Endothelial cell (in vitro differentiated cells): Measurements from ENCODE around the gene SRY. TPM values are rescaled to one million over a fixed set of nuclear protein-coding genes. Genes with fewer than 3 reads are reported as not detected.
"Not testable (repeated sequence)": the region's sequence is repeated elsewhere in the genome, so short reads cannot be mapped to it uniquely, and the experiment has no call there.

Experiments used
- DNase-seq: peaks from one replicate; pipeline ENCODE4 v3.0.0; 2021; ENCODE audit warnings: low spot score
- H3K27ac Mint-ChIP-seq: one replicate; pipeline ENCODE4 v1.8.0; 2021; ENCODE audit warnings: mixed read lengths, inconsistent platforms; ENCODE audit not compliant: unreplicated experiment
- H3K27me3 Mint-ChIP-seq: one replicate; pipeline ENCODE4 v1.8.0; 2021; ENCODE audit warnings: mild to moderate bottlenecking, moderate library complexity, mixed read lengths, inconsistent platforms; ENCODE audit not compliant: unreplicated experiment
- H3K36me3 Mint-ChIP-seq: one replicate; pipeline ENCODE4 v1.8.0; 2021; ENCODE audit warnings: mild to moderate bottlenecking, low read depth, mixed read lengths, inconsistent platforms; ENCODE audit not compliant: unreplicated experiment
- H3K4me1 Mint-ChIP-seq: one replicate; pipeline ENCODE4 v1.8.0; 2021; ENCODE audit warnings: mild to moderate bottlenecking, mixed read lengths, inconsistent platforms; ENCODE audit not compliant: unreplicated experiment
- H3K4me3 Mint-ChIP-seq: one replicate; pipeline ENCODE4 v1.8.0; 2021; ENCODE audit warnings: mild to moderate bottlenecking, mixed read lengths, inconsistent platforms; ENCODE audit not compliant: unreplicated experiment
- H3K9me3 Mint-ChIP-seq: one replicate; pipeline ENCODE4 v1.8.0; 2021; ENCODE audit warnings: mixed read lengths, inconsistent platforms; ENCODE audit not compliant: unreplicated experiment
- CTCF ChIP-seq: fragments of 200-600 bp; sonication (generic); IDR thresholded peaks from one replicate; pipeline ENCODE4 v1.5.0; 2021; ENCODE audit warnings: antibody characterized with exemption; ENCODE audit not compliant: unreplicated experiment
- long read RNA-seq: library from polyadenylated mRNA; unstranded; transcript quantifications from one replicate; pipeline ENCODE4 v2.0.0, GENCODE V29; 2020; ENCODE audit not compliant: unreplicated experiment
- total RNA-seq: library from RNA; stranded (reverse); fragmentation: NEBNext Ultra II Directional; extraction: Animal tissue kit (Norgen Biotek cat#: 25700); gene quantifications from one replicate; pipeline ENCODE4 v1.2.1, GENCODE V29; 2021; ENCODE audit not compliant: unreplicated experiment

The SRY gene
- 0.33 TPM for total RNA-seq
- long read RNA-seq, result 0 reads

- H3K27ac Mint-ChIP-seq, result no peak within 1 kb of the TSS
- peak within 1 kb of the TSS; percentile 85 for H3K4me3 Mint-ChIP-seq
- DNase-seq, result no peak
- no peaks in the 10 kb centered on the region for H3K4me1 Mint-ChIP-seq
- H3K9me3 Mint-ChIP-seq, result no peaks in the 10 kb centered on the region
- H3K36me3 Mint-ChIP-seq, result no peaks in the 10 kb centered on the region
- no peaks in the 10 kb centered on the region for H3K27me3 Mint-ChIP-seq
- TF ChIP-seq CTCF, result no peak
Measured at GRCh38 chrY:2787600-2787999, at the start of gene SRY. Gene SRY (minus strand): TSS chrY:2787682. CDS start chrY:2787603, 79 bp downstream.

- Mint-ChIP-seq H3K4me3 (no peak overlapping the region), H3K27ac (no peak overlapping the region), H3K9me3 (no peaks in the 10 kb centered on the region), H3K36me3 (no peaks in the 10 kb centered on the region), H3K27me3 (peaks cover 3% of the 10 kb centered on the region), H3K4me1 (peaks cover 8% of the 10 kb centered on the region)
- DNase-seq, result no peak
- TF ChIP-seq CTCF, result no peak
Measured at GRCh38 chrY:2837078-2837477, 49.6 kb upstream of the SRY start.

- H3K36me3 Mint-ChIP-seq, result no peaks in the 10 kb centered on the region
- no peak for DNase-seq
- no peaks in the 10 kb centered on the region for H3K9me3 Mint-ChIP-seq
- no peak overlapping the region for H3K27ac Mint-ChIP-seq
- H3K4me1 Mint-ChIP-seq, result peaks cover 3% of the 10 kb centered on the region
- no peak for TF ChIP-seq CTCF
- no peak overlapping the region for H3K4me3 Mint-ChIP-seq
- H3K27me3 Mint-ChIP-seq, result peaks cover 3% of the 10 kb centered on the region
Measured at GRCh38 chrY:2835230-2835629, 47.7 kb upstream of the SRY start.

- Mint-ChIP-seq H3K4me1 (no peaks in the 10 kb centered on the region), H3K9me3 (no peaks in the 10 kb centered on the region), H3K27ac (no peak overlapping the region), H3K36me3 (no peaks in the 10 kb centered on the region), H3K4me3 (no peak overlapping the region), H3K27me3 (peaks cover 2% of the 10 kb centered on the region)
- no peak for DNase-seq
- no peak for TF ChIP-seq CTCF
Measured at GRCh38 chrY:2828497-2828896, 41.0 kb upstream of the SRY start.

- Mint-ChIP-seq H3K27ac (no peak overlapping the region), H3K27me3 (peaks cover 2% of the 10 kb centered on the region), H3K4me1 (no peaks in the 10 kb centered on the region), H3K36me3 (no peaks in the 10 kb centered on the region), H3K9me3 (no peaks in the 10 kb centered on the region), H3K4me3 (no peak overlapping the region)
- no peak for TF ChIP-seq CTCF
- DNase-seq, result no peak
Measured at GRCh38 chrY:2824471-2824870, 37.0 kb upstream of the SRY start.

GRCh38 chrY:2817146-2817896 is 29.8 kb upstream of the SRY start:
- H3K36me3 Mint-ChIP-seq, H3K27ac Mint-ChIP-seq, H3K4me1 Mint-ChIP-seq, H3K27me3 Mint-ChIP-seq, DNase-seq, H3K4me3 Mint-ChIP-seq, H3K9me3 Mint-ChIP-seq: not testable (repeated sequence)
